Brain microvascular endothelial cell (primary cell): ENCODE measurements around the gene RPS6KA6.

Experiments used
- DNase-seq: peaks from one replicate; pipeline ENCODE4 v3.0.0-alpha.2; 2020
- H3K27ac ChIP-seq: fragments of 250-450 bp; sonication (Bioruptor Pico); 2 replicates; pipeline ENCODE4 v1.5.1; 2020; ENCODE audit warnings: mild to moderate bottlenecking, moderate library complexity
- H3K27me3 ChIP-seq: fragments of 250-450 bp; sonication (Bioruptor Pico); replicated peaks from 2 replicates; pipeline ENCODE4 v1.5.1; 2020; ENCODE audit warnings: mild to moderate bottlenecking
- H3K36me3 ChIP-seq: fragments of 250-450 bp; sonication (Bioruptor Pico); replicated peaks from 2 replicates; pipeline ENCODE4 v1.5.1; 2020; ENCODE audit warnings: mild to moderate bottlenecking
- H3K4me3 ChIP-seq: 2 replicates; pipeline ENCODE4 v1.5.1; 2011; ENCODE audit warnings: low read depth, mild to moderate bottlenecking, control low read depth, low read length, moderate library complexity
- CTCF ChIP-seq: IDR thresholded peaks from 2 replicates; pipeline ENCODE4 v1.5.1; 2011; ENCODE audit warnings: low read depth, mild to moderate bottlenecking, moderate library complexity, low read length, control low read depth, inconsistent platforms; ENCODE audit errors: missing control alignments
- in situ Hi-C: cut with HindIII; loops from 2 replicates; pipeline ENCODE4 v1.10.0; 2017; ENCODE audit warnings: low sequenced_read_pairs, low pct_ligation_motif_present

RPS6KA6 gene

DNA sequence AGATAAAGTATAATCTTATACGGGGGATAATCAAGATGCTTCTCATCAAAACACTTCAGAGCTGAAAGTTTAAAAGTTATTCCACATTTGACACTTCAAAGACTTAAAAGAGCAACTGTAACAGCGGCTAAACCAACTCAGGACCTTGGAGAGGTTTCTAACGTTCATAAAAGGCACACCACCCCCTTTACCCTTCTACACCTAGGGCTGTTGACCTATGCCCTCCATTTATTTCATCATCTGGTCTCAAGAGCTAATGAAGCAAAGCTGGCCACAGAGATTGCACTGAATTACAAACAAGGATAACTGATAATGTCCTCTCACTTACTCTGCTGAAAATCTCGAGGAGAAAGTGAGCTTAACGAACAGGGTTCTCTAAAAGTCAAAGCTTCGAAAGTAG, 1.1 kb upstream of the RPS6KA6 start:
- no peak for DNase-seq
- no peak overlapping the region for H3K4me3 ChIP-seq
- no peak overlapping the region for H3K27ac ChIP-seq
- no peaks in the 10 kb centered on the region for H3K36me3 ChIP-seq
- in situ Hi-C loops: no loop called here
- no peak for TF ChIP-seq CTCF
- H3K27me3 ChIP-seq: no peaks in the 10 kb centered on the region

GRCh38 chrX:84188320-84188834, 378 bp upstream of the RPS6KA6 start:
- Histone ChIP-seq H3K27ac (no peak overlapping the region), H3K27me3 (no peaks in the 10 kb centered on the region), H3K4me3 (peak overlapping the region; percentile 63), H3K36me3 (no peaks in the 10 kb centered on the region)
- TF ChIP-seq CTCF: peak; percentile 2
- in situ Hi-C loops: no loop called here
- DNase-seq: peak; percentile 2

DNA sequence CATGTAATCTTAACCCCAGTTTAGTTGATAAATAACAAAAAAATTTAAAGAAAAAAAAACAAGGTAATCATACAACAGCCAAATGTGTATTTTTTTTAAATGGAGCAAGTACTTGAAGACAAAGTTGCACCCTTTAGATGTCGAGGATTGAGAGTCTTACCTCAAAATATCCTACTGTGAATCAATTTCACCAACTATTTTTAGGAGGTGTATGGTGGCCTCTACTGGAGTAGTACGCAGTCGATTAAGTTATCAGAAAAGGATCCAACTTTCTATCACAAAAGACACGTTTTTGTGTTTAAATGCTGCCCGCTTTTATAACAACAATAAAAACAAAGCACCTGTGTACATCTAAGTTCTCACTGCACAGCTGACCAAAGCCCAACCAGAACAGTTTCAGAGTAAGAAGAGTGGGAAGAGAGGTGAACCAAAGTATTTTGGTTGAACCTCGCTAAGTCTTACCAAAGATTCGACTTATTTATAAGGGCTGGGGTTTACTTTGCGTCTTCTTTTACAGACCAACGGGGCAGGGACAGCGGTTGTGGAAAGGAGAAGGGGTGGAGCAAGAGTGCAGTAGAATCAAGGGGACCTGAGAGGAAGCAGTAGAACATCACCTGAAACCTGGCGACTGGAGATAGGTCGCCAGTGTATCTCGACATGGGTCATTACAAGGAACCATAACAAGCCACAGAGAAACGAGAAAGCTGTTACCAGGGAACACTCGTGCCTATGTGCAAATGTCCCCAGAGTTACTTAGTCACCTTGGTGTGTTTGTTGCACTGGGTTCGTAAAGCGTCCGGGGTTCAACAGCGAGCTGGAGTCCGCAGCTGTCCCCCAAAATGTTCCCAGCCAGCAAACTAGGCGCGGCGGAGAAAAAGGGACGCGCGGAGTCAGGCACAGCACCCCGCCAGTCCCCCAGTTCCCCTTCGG, 1.1 kb downstream of the RPS6KA6 start:
- no peak overlapping the region for H3K27ac ChIP-seq
- no peak for DNase-seq
- in situ Hi-C loops: no loop called here
- peak overlapping the region; percentile 63 for H3K4me3 ChIP-seq
- H3K27me3 ChIP-seq: no peaks in the 10 kb centered on the region
- TF ChIP-seq CTCF: no peak
- H3K36me3 ChIP-seq: no peaks in the 10 kb centered on the region

GRCh38 chrX:84182516-84182915, 5.5 kb downstream of the RPS6KA6 start:
- H3K36me3 ChIP-seq: no peaks in the 10 kb centered on the region
- no peaks in the 10 kb centered on the region for H3K27me3 ChIP-seq
- H3K4me3 ChIP-seq: no peak overlapping the region
- no peak overlapping the region for H3K27ac ChIP-seq
- in situ Hi-C loops: no loop called here
- TF ChIP-seq CTCF: no peak
- no peak for DNase-seq

DNA sequence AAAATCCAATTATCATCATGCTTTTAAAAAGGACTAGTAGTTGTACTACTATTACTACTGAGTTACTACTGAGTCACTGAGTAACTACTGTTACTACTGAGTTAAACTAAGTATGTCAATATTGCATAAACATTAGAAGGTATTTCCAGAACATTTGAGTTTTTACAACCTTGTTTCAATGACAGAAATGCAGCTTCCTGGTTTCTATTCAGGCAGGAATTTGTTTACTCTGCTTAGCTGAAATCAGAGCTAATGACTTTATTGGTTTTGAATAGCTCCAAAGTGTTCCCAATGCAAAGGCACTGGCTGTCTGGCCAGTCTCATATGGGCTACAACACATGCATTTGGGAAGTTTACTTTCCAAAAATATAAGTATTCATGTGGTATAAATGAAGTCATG, 12.0 kb downstream of the RPS6KA6 start:
- Histone ChIP-seq H3K27me3 (no peaks in the 10 kb centered on the region), H3K36me3 (no peaks in the 10 kb centered on the region), H3K27ac (no peak overlapping the region), H3K4me3 (no peak overlapping the region)
- DNase-seq: no peak
- in situ Hi-C loops: no loop called here
- TF ChIP-seq CTCF: no peak
